Suprapubic skin (tissue), 4 donors: ENCODE results near the gene RNPEPL1. TPM values are rescaled to one million over a fixed set of nuclear protein-coding genes. Genes with fewer than 3 reads are reported as not detected.

ENCODE experiments used
- DNase-seq, 2 donors: peaks; one replicate each; pipeline ENCODE4 v3.0.0-alpha.2; 2019; ENCODE audit warnings: low spot score in 2 of 2
- H3K27ac ChIP-seq: fragments of 200-600 bp; sonication (generic); one replicate; pipeline ENCODE4 v1.5.1; 2019
- H3K27me3 ChIP-seq: fragments of 200-600 bp; sonication (generic); one replicate; pipeline ENCODE4 v1.5.1; 2019
- H3K36me3 ChIP-seq: fragments of 200-600 bp; sonication (generic); one replicate; pipeline ENCODE4 v1.5.1; 2019
- H3K4me1 ChIP-seq: fragments of 200-600 bp; sonication (generic); one replicate; pipeline ENCODE4 v1.5.1; 2019
- H3K4me3 ChIP-seq: fragments of 200-600 bp; sonication (generic); one replicate; pipeline ENCODE4 v1.5.1; 2019; ENCODE audit warnings: mild to moderate bottlenecking
- H3K9me3 ChIP-seq: fragments of 200-600 bp; sonication (generic); one replicate; pipeline ENCODE4 v1.5.1; 2019
- EP300 ChIP-seq: sonication (generic); formaldehyde crosslinking; IDR thresholded peaks from one replicate; pipeline ENCODE4 v1.6.1; 2017; ENCODE audit warnings: antibody characterized with exemption
- POLR2A ChIP-seq, 2 donors: fragments of 450-650 bp; IDR thresholded peaks; one replicate each; pipeline ENCODE4 v1.6.1; 2017; ENCODE audit warnings: antibody characterized with exemption in 2 of 2, mild to moderate bottlenecking in 2 of 2, moderate library complexity in 2 of 2
- POLR2AphosphoS5 ChIP-seq, 3 donors: sonication (generic); formaldehyde crosslinking; IDR thresholded peaks; one replicate each; pipeline ENCODE4 v1.6.1; 2017; ENCODE audit warnings: antibody characterized with exemption in 3 of 3
- WGBS: methylation state at CpG from one replicate; pipeline ENCODE4 v1.1.5; 2018; 5-methylcytosine and 5-hydroxymethylcytosine counted together
- total RNA-seq, 4 donors: library from RNA; depleted of rRNA; stranded (reverse); fragments of >200 nt; gene quantifications; one replicate each; pipeline ENCODE4 v1.1.0, GENCODE V29; 2016
- TF ChIP-seq, protein P1 (sequence below), 2 donors: fragments of 200-600 bp in 1 of 2; fragments of 450-650 bp in 1 of 2; sonication (generic) in 1 of 2; IDR thresholded peaks; one replicate each; pipeline ENCODE4 v1.5.1; 2016 to 2019; ENCODE audit warnings: antibody characterized with exemption in 2 of 2, mild to moderate bottlenecking in 1 of 2, moderate library complexity in 1 of 2

RNPEPL1 gene
- total RNA-seq, 4 donors from 2014 or later: 70.8 to 104 (median 72.6) TPM

GRCh38 chr2:240586198-240586918 is 18.1 kb downstream of the RNPEPL1 start, which contains the start of gene CAPN10:
CAPN10 (plus strand) TSS chr2:240586734; CDS start chr2:240586912, 178 bp downstream.
- TF ChIP-seq POLR2A (IDR thresholded peaks at IDR 0.05) (peak in 1 of 2 donors; percentile 57), EP300 (no peak), POLR2AphosphoS5 (IDR thresholded peaks at IDR 0.05) (peak in 2 of 3 donors; percentile 86 to 88)

GRCh38 chr2:240586919-240587800 is 18.9 kb downstream of the RNPEPL1 start:
- no peak for TF ChIP-seq EP300
- TF ChIP-seq, protein P1, sequence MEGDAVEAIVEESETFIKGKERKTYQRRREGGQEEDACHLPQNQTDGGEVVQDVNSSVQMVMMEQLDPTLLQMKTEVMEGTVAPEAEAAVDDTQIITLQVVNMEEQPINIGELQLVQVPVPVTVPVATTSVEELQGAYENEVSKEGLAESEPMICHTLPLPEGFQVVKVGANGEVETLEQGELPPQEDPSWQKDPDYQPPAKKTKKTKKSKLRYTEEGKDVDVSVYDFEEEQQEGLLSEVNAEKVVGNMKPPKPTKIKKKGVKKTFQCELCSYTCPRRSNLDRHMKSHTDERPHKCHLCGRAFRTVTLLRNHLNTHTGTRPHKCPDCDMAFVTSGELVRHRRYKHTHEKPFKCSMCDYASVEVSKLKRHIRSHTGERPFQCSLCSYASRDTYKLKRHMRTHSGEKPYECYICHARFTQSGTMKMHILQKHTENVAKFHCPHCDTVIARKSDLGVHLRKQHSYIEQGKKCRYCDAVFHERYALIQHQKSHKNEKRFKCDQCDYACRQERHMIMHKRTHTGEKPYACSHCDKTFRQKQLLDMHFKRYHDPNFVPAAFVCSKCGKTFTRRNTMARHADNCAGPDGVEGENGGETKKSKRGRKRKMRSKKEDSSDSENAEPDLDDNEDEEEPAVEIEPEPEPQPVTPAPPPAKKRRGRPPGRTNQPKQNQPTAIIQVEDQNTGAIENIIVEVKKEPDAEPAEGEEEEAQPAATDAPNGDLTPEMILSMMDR (IDR thresholded peaks at IDR 0.05): no peak
- TF ChIP-seq POLR2A (IDR thresholded peaks at IDR 0.05): no peak
- no peak for TF ChIP-seq POLR2AphosphoS5 (IDR thresholded peaks at IDR 0.05)
- no peaks in the 10 kb centered on the region for H3K9me3 ChIP-seq
- WGBS: 0% methylated on average over 18 of the region's 62 CpGs
- no peak for DNase-seq
- peaks cover 29% of the 10 kb centered on the region for H3K36me3 ChIP-seq
- peak overlapping the region; percentile 98 for H3K4me3 ChIP-seq
- H3K27ac ChIP-seq: peak overlapping the region; percentile 94
- H3K4me1 ChIP-seq: peaks cover 40% of the 10 kb centered on the region
- no peaks in the 10 kb centered on the region for H3K27me3 ChIP-seq

More at GRCh38 chr2:240586198-240586918, 18.1 kb downstream of the RNPEPL1 start, which contains the start of gene CAPN10:
- peaks cover 21% of the 10 kb centered on the region for H3K36me3 ChIP-seq
- peak; percentile 99 to 100 for DNase-seq
- WGBS: 0% methylated on average over 10 of the region's 88 CpGs
- peak within 1 kb of the TSS; percentile 94 for H3K27ac ChIP-seq
- H3K4me3 ChIP-seq: peak within 1 kb of the TSS; percentile 98
- peaks cover 40% of the 10 kb centered on the region for H3K4me1 ChIP-seq
- H3K27me3 ChIP-seq: no peaks in the 10 kb centered on the region
- no peaks in the 10 kb centered on the region for H3K9me3 ChIP-seq

DNA sequence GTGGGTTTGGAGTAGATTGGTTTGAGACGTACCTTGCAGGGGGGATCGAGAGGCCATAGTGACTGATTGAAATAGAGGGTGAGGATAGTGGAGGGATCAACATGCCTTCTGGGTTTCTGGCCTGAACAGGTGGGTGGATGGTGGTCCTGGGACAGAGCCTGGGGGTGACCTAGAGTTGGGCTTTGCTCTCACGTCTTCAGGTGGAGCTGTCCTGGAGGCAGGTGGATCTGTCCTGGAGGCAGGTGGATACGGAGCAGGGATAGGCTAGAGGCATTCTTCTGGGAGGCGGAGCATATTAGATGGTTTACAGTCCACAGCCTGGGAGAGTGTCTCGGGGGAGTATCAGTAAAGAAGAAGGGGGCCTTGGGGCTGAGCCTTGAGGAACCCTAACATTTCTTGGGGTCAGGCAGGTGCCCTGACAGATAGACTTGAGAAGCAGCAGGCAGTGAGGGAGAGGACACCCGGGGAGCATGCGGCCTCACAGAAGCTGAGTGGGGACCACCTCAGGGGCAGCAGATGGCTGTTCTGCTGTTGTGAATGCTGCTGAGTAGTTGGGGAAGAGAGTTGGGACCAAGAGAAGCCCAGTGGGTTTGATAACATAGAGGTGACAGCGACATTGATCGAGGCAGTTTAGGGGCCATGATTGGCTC is 19.8 kb downstream of the RNPEPL1 start:
- Histone ChIP-seq H3K27ac (no peak overlapping the region), H3K4me1 (peaks cover 40% of the 10 kb centered on the region)
- DNase-seq: no peak

GRCh38 chr2:240588669-240589068 is 20.4 kb downstream of the RNPEPL1 start:
- Histone ChIP-seq H3K27me3 (no peaks in the 10 kb centered on the region), H3K36me3 (peaks cover 34% of the 10 kb centered on the region), H3K27ac (no peak overlapping the region), H3K4me3 (no peak overlapping the region), H3K4me1 (peaks cover 39% of the 10 kb centered on the region), H3K9me3 (no peaks in the 10 kb centered on the region)
- WGBS: 85% methylated on average over 4 of the region's 4 CpGs
- no peak for DNase-seq
- no peak for TF ChIP-seq EP300

More for the DNA sequence above, 19.8 kb downstream of the RNPEPL1 start:
- Histone ChIP-seq H3K36me3 (peaks cover 32% of the 10 kb centered on the region), H3K9me3 (no peaks in the 10 kb centered on the region), H3K4me3 (peak overlapping the region; percentile 98), H3K27me3 (no peaks in the 10 kb centered on the region)
- WGBS: 82% methylated on average over 10 of the region's 10 CpGs
- TF ChIP-seq POLR2AphosphoS5 (IDR thresholded peaks at IDR 0.05): no peak
- TF ChIP-seq POLR2A (IDR thresholded peaks at IDR 0.05): no peak
- no peak for TF ChIP-seq EP300
- TF ChIP-seq, protein P1 (IDR thresholded peaks at IDR 0.05): no peak

DNA sequence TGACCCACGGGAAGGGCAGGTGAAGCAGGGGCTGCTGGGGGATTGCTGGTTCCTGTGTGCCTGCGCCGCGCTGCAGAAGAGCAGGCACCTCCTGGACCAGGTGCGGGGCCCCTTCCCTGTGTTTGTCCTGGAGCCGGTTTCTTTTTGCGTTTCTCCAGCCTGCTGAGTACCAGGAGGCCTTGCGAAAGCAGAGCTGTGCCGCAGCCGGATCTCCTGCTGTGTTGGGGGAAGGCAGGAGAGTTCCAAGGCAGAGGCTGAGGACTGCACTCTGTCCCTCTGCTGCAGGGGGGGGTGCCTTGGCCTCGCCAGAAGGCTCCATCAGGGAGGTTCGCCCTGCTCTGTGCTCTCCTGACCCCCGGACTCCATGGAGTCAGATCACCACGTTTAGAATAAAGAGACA is 21.1 kb downstream of the RNPEPL1 start:
- no peak for DNase-seq
- Histone ChIP-seq H3K36me3 (peaks cover 38% of the 10 kb centered on the region), H3K27me3 (no peaks in the 10 kb centered on the region), H3K4me1 (peaks cover 31% of the 10 kb centered on the region), H3K27ac (no peak overlapping the region), H3K9me3 (no peaks in the 10 kb centered on the region), H3K4me3 (no peak overlapping the region)
- 76% methylated on average over 8 of the region's 14 CpGs for WGBS
- no peak for TF ChIP-seq POLR2AphosphoS5 (IDR thresholded peaks at IDR 0.05)
- no peak for TF ChIP-seq POLR2A (IDR thresholded peaks at IDR 0.05)
- TF ChIP-seq, protein P1 (IDR thresholded peaks at IDR 0.05): no peak
- no peak for TF ChIP-seq EP300
